Cardiac septum (tissue), 1 donor: Measurements from ENCODE around the gene HCAR1. TPM values are rescaled to one million over a fixed set of nuclear protein-coding genes. Genes with fewer than 3 reads are reported as not detected.
"Not testable (repeated sequence)": the region's sequence is repeated elsewhere in the genome, so short reads cannot be mapped to it uniquely, and the experiment has no call there.

ENCODE experiments used
- DNase-seq: peaks from one replicate; pipeline ENCODE4 v3.0.0-alpha.2; 2020; ENCODE audit warnings: low spot score
- intact Hi-C: fragments of 100-400 bp; cut with DNase I; formaldehyde crosslinking; loops from one replicate; pipeline ENCODE4 v1.14.0; 2022
- total RNA-seq: library from RNA; stranded (reverse); fragmentation: NEBNext Ultra II Directional; extraction: Animal tissue kit (Norgen Biotek cat#: 25700); gene quantifications from one replicate; pipeline ENCODE4 v1.2.1, GENCODE V29; 2021
- donor health status: DM: no; HTN: no; CAD: no.

The HCAR1 gene
- total RNA-seq, 1 donor from 2014 or later, result not detected

GRCh38 chr12:122680989-122681388 lies 49.7 kb downstream of the HCAR1 start:
- DNase-seq, intact Hi-C loops: not testable (repeated sequence)

- DNase-seq, intact Hi-C loops: not testable (repeated sequence)
These were observed 53.9 kb downstream of the HCAR1 start for GRCh38 chr12:122676781-122677180.

Other genes starting within 250 kb of the HCAR1 start
- gene ZCCHC8, start 229.9 kb downstream of the HCAR1 start, total RNA-seq, result 10.1 TPM
- gene RSRC2, start 203.9 kb downstream of the HCAR1 start, total RNA-seq, result 41.2 TPM
- gene KNTC1, start 203.6 kb downstream of the HCAR1 start, total RNA-seq, result 2.7 TPM
- 0.59 TPM for gene HCAR2, start 27.5 kb downstream of the HCAR1 start, total RNA-seq
- 0.54 TPM for gene HCAR3, start 14.0 kb downstream of the HCAR1 start, total RNA-seq
- gene DENR, start 22.0 kb upstream of the HCAR1 start, total RNA-seq, result 23.8 TPM
- 0.65 TPM for gene CCDC62, start 43.7 kb upstream of the HCAR1 start, total RNA-seq
- gene HIP1R, start 104.6 kb upstream of the HCAR1 start, total RNA-seq, result 16.6 TPM
- 16.8 TPM for gene VPS37B, start 165.3 kb upstream of the HCAR1 start, total RNA-seq
- 7.2 TPM for gene ABCB9, start 235.6 kb upstream of the HCAR1 start, total RNA-seq
- 10.6 TPM for gene OGFOD2, start 244.4 kb upstream of the HCAR1 start, total RNA-seq
- 139 TPM for gene ARL6IP4, start 249.8 kb upstream of the HCAR1 start, total RNA-seq